ENCODE data around the gene PRSS48.
"Not testable (repeated sequence)": the region's sequence is repeated elsewhere in the genome, so short reads cannot be mapped to it uniquely, and the experiment has no call there.

Gene PRSS48

GRCh38 chr4:151263455-151263854, 13.5 kb upstream of the PRSS48 start:
- no peak for DNase-seq (ENCODE audit: low read depth in 2 of 2)

- DNase-seq (ENCODE audit: low read depth in 2 of 2) = no peak
Measured at GRCh38 chr4:151266497-151266896, 10.5 kb upstream of the PRSS48 start.

GRCh38 chr4:151267104-151267503, 9.9 kb upstream of the PRSS48 start:
- DNase-seq (ENCODE audit: low read depth in 2 of 2) = no peak

- DNase-seq (ENCODE audit: low read depth in 2 of 2) = no peak
Measured at GRCh38 chr4:151267822-151268535, 9.0 kb upstream of the PRSS48 start.

- DNase-seq (ENCODE audit: low read depth in 2 of 2) = not testable (repeated sequence)
Measured at GRCh38 chr4:151268905-151269304, 8.1 kb upstream of the PRSS48 start.

GRCh38 chr4:151284534-151285245, 7.7 kb downstream of the PRSS48 start:
- DNase-seq (ENCODE audit: low read depth in 2 of 2) = no peak

- DNase-seq (ENCODE audit: low read depth in 2 of 2) = no peak
Measured at GRCh38 chr4:151287409-151287808, 10.4 kb downstream of the PRSS48 start.

GRCh38 chr4:151291485-151291884, 14.5 kb downstream of the PRSS48 start:
- DNase-seq (ENCODE audit: low read depth in 2 of 2) = no peak

- DNase-seq (ENCODE audit: low read depth in 2 of 2) = no peak
Measured at GRCh38 chr4:151292038-151292437, 15.1 kb downstream of the PRSS48 start.

GRCh38 chr4:151294833-151295496, 18.0 kb downstream of the PRSS48 start:
- DNase-seq (ENCODE audit: low read depth in 2 of 2) = no peak

GRCh38 chr4:151296227-151296626, 19.3 kb downstream of the PRSS48 start:
- no peak for DNase-seq (ENCODE audit: low read depth in 2 of 2)

- DNase-seq (ENCODE audit: low read depth in 2 of 2) = no peak
Measured at GRCh38 chr4:151297170-151297569, 20.2 kb downstream of the PRSS48 start.

GRCh38 chr4:151302432-151302831, 25.5 kb downstream of the PRSS48 start:
- no peak for DNase-seq (ENCODE audit: low read depth in 2 of 2)

- no peak for DNase-seq (ENCODE audit: low read depth in 2 of 2)
Measured at GRCh38 chr4:151304226-151304625, 27.3 kb downstream of the PRSS48 start.

GRCh38 chr4:151304755-151305154, 27.8 kb downstream of the PRSS48 start:
- DNase-seq (ENCODE audit: low read depth in 2 of 2) = no peak

- DNase-seq (ENCODE audit: low read depth in 2 of 2) = no peak
Measured at GRCh38 chr4:151310124-151310728, 33.3 kb downstream of the PRSS48 start.

- DNase-seq (ENCODE audit: low read depth in 2 of 2) = no peak
Measured at GRCh38 chr4:151313306-151314009, 36.5 kb downstream of the PRSS48 start.

GRCh38 chr4:151314010-151314355, 37.0 kb downstream of the PRSS48 start:
- DNase-seq (ENCODE audit: low read depth in 2 of 2) = no peak

GRCh38 chr4:151314479-151314878, 37.5 kb downstream of the PRSS48 start:
- DNase-seq (ENCODE audit: low read depth in 2 of 2) = no peak

GRCh38 chr4:151315212-151315886, 38.4 kb downstream of the PRSS48 start:
- no peak for DNase-seq (ENCODE audit: low read depth in 2 of 2)

GRCh38 chr4:151316645-151317044, 39.7 kb downstream of the PRSS48 start:
- DNase-seq (ENCODE audit: low read depth in 2 of 2) = no peak
